SH-SY5Y (cell line): ENCODE data around the gene ZMIZ1.

Experiments used
- GATA2 ChIP-seq: IDR thresholded peaks from 2 replicates; pipeline ENCODE4 v1.6.1; 2011; ENCODE audit warnings: mild to moderate bottlenecking, low read depth, low read length
- GATA3 ChIP-seq: IDR thresholded peaks from 2 replicates; pipeline ENCODE4 v1.6.1; 2011; ENCODE audit warnings: low read depth, mild to moderate bottlenecking, low read length, moderate library complexity

DNA sequence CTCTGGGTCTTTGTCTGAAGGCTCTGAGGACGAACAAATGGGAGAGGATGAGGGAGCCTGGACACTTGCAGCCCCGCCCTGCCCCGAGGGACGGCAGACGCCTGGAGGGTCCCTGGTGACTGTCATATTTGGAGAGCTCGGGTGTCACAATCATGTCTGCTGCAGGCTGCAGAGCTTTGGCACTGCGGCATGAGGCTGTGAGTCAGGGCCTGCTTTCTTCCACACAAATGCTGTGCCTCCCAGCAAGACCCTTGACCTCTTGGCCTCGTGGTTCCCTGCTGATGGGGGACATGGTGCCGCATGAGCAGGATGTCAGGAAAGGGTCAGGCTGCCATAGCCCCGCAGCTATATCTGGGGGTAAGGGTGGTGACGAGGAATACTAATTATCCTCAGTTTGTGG lies 213.6 kb downstream of the ZMIZ1 start:
- TF ChIP-seq GATA3 (no peak), GATA2 (no peak)
